Upper lobe of left lung (tissue), 6 donors: Measurements from ENCODE around the gene WBP1. TPM values are rescaled to one million over a fixed set of nuclear protein-coding genes. Genes with fewer than 3 reads are reported as not detected.
"Not testable (repeated sequence)": the region's sequence is repeated elsewhere in the genome, so short reads cannot be mapped to it uniquely, and the experiment has no call there.

Experiments
- ATAC-seq, 2 donors: fragments of 200-7000 bp; cut with Tn5 transposase; one replicate each; pipeline ENCODE4 v1.9.1; 2022; ENCODE audit warnings: mild to moderate bottlenecking in 2 of 2, moderate library complexity in 2 of 2; ENCODE audit not compliant: low FRiP score in 2 of 2
- DNase-seq, 2 donors: peaks; one replicate each; pipeline ENCODE4 v3.0.0-alpha.2; 2019 to 2020
- H3K27ac ChIP-seq, 4 donors: fragments of 200-600 bp; sonication (generic); one replicate each; pipeline ENCODE4 v1.5.1; 2016 to 2019
- H3K27me3 ChIP-seq, 4 donors: fragments of 200-600 bp; sonication (generic); one replicate each; pipeline ENCODE4 v1.5.1; 2017 to 2019
- H3K36me3 ChIP-seq, 4 donors: fragments of 200-600 bp; sonication (generic); one replicate each; pipeline ENCODE4 v1.5.1; 2016 to 2019
- H3K4me1 ChIP-seq, 4 donors: fragments of 200-600 bp; sonication (generic); one replicate each; pipeline ENCODE4 v1.5.1; 2018 to 2019
- H3K4me3 ChIP-seq, 4 donors: fragments of 200-600 bp; sonication (generic); one replicate each; pipeline ENCODE4 v1.5.1; 2017 to 2019; ENCODE audit warnings: mild to moderate bottlenecking in 2 of 4, moderate library complexity in 1 of 4
- H3K9me3 ChIP-seq, 4 donors: fragments of 200-600 bp; sonication (generic); one replicate each; pipeline ENCODE4 v1.5.1; 2018 to 2019
- CTCF ChIP-seq, 6 experiments: fragments of 450-650 bp in 4 of 6; fragments of 200-600 bp in 2 of 6; sonication (generic) in 2 of 6; IDR thresholded peaks; one replicate each; pipeline ENCODE4 v1.5.1; 2016 to 2019; ENCODE audit warnings: antibody characterized with exemption in 6 of 6
- EP300 ChIP-seq, 4 donors: sonication (generic); formaldehyde crosslinking; IDR thresholded peaks; one replicate each; pipeline ENCODE4 v1.5.1; 2017; ENCODE audit warnings: antibody characterized with exemption in 4 of 4, control low read depth in 2 of 4
- POLR2A ChIP-seq, 4 donors: fragments of 450-650 bp; IDR thresholded peaks; one replicate each; pipeline ENCODE4 v1.5.1; 2016 to 2017; ENCODE audit warnings: antibody characterized with exemption in 4 of 4, mild to moderate bottlenecking in 2 of 4
- POLR2AphosphoS5 ChIP-seq, 2 donors: sonication (generic); formaldehyde crosslinking; IDR thresholded peaks; one replicate each; pipeline ENCODE4 v1.5.1; 2017; ENCODE audit warnings: antibody characterized with exemption in 2 of 2
- WGBS, 2 donors: methylation state at CpG; one replicate each; pipeline ENCODE4 v1.1.5; 2017 to 2018; 5-methylcytosine and 5-hydroxymethylcytosine counted together
- total RNA-seq, 6 donors: library from RNA; depleted of rRNA in 4 of 6; stranded (reverse); fragments of >200 nt in 4 of 6; gene quantifications; one replicate each; pipeline versions ENCODE4 v1.1.0 to v1.2.1, GENCODE V29; 2016 to 2021
- donor health status: DM: no; HTN: no; CAD: no; lungs with moderate emphysema.
- donor health status: DM: no; HTN: yes; CAD: no; lungs with severe emphysema.

Gene WBP1
- total RNA-seq, 6 donors from 2014 or later: 34.7 to 109 (median 51.3) TPM

- H3K4me1 ChIP-seq: peaks cover 32 to 50% (median 34%) of the 10 kb centered on the region in 4 donors
- TF ChIP-seq EP300 (IDR thresholded peaks at IDR 0.05): no peak
- TF ChIP-seq CTCF (IDR thresholded peaks at IDR 0.05): peak in 1 of 6 experiments; percentile 10
- TF ChIP-seq POLR2A (IDR thresholded peaks at IDR 0.05): peak in 3 of 4 donors; percentile 71 to 92 (median 92)
- peak; percentile 81 to 89 for TF ChIP-seq POLR2AphosphoS5 (IDR thresholded peaks at IDR 0.05)
- H3K4me3 ChIP-seq: peak overlapping the region; percentile 66 to 87 (median 76)
- peaks cover 0 to 20% (median 11%) of the 10 kb centered on the region in 4 donors for H3K36me3 ChIP-seq
- ATAC-seq: peak; percentile 43 to 58
- WGBS, 2 donors: 0 to 1% methylated on average over 16 to 32 of the region's 46 CpGs
- no peaks in the 10 kb centered on the region for H3K9me3 ChIP-seq
- H3K27ac ChIP-seq: peak overlapping the region; percentile 94 to 99 (median 98)
- H3K27me3 ChIP-seq: no peaks in the 10 kb centered on the region
- DNase-seq: peak; percentile 77 to 93
Measured at GRCh38 chr2:74457549-74458131, 598 bp upstream of the WBP1 start.

DNA sequence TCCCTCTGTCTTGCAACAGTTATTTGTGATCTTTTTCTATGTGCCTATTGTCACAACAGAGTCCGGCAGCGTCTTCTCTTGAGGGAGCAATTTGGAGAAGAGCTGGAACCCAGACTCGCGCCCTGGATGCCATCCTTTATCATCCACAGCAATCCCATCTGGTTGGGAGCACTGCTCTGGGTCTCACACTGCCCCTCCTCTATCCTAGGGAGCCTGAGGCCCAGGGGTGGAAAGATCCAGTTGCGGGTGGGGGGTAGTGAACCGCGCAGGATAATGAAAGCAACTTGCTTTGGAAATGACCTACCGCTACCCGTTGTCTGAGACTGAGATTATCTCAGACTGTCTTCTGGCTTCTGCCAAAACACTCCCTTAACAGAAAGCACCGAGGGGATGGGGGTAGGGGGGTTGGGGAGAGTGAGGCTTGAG lies 713 bp downstream of the WBP1 start:
- WGBS, 2 donors: 0 to 8% methylated on average over 5 to 10 of the region's 10 CpGs
- Histone ChIP-seq H3K4me3 (peak overlapping the region; percentile 66 to 91 (median 80)), H3K27me3 (no peaks in the 10 kb centered on the region), H3K36me3 (peaks cover 0 to 26% (median 12%) of the 10 kb centered on the region in 4 donors), H3K9me3 (no peaks in the 10 kb centered on the region), H3K4me1 (peaks cover 35 to 53% (median 38%) of the 10 kb centered on the region in 4 donors), H3K27ac (peak overlapping the region; percentile 64 to 99 (median 88))
- no peak for DNase-seq
- ATAC-seq: no peak
- TF ChIP-seq POLR2AphosphoS5 (IDR thresholded peaks at IDR 0.05) (no peak), EP300 (IDR thresholded peaks at IDR 0.05) (no peak), POLR2A (IDR thresholded peaks at IDR 0.05) (no peak), CTCF (IDR thresholded peaks at IDR 0.05) (no peak)

- not testable (repeated sequence) for H3K27me3 ChIP-seq, DNase-seq, H3K9me3 ChIP-seq, ATAC-seq
- Histone ChIP-seq H3K4me1 (peaks cover 38 to 55% (median 41%) of the 10 kb centered on the region in 4 donors), H3K36me3 (peaks cover 0 to 26% (median 12%) of the 10 kb centered on the region in 4 donors), H3K27ac (peak overlapping the region in 1 of 4 donors; percentile 99), H3K4me3 (peak overlapping the region in 3 of 4 donors; percentile 66 to 87 (median 72))
- 81 to 91% methylated on average over 11 to 13 of the region's 13 CpGs for WGBS, 2 donors
Measured at GRCh38 chr2:74459503-74460118, 1.4 kb downstream of the WBP1 start.

- not testable (repeated sequence) for DNase-seq, H3K27ac ChIP-seq, H3K9me3 ChIP-seq, H3K27me3 ChIP-seq, ATAC-seq, H3K4me3 ChIP-seq
- H3K4me1 ChIP-seq: peaks cover 38 to 55% (median 41%) of the 10 kb centered on the region in 4 donors
- 86 to 91% methylated on average over 8 to 10 of the region's 10 CpGs for WGBS, 2 donors
- H3K36me3 ChIP-seq: peaks cover 0 to 26% (median 12%) of the 10 kb centered on the region in 4 donors
Measured at GRCh38 chr2:74460187-74460586, 1.9 kb downstream of the WBP1 start.

GRCh38 chr2:74461187-74462053 lies 3.2 kb downstream of the WBP1 start:
- Histone ChIP-seq H3K9me3 (no peaks in the 10 kb centered on the region), H3K4me1 (peaks cover 34 to 51% (median 36%) of the 10 kb centered on the region in 4 donors), H3K36me3 (peaks cover 0 to 26% (median 12%) of the 10 kb centered on the region in 4 donors), H3K27ac (no peak overlapping the region), H3K4me3 (no peak overlapping the region), H3K27me3 (no peaks in the 10 kb centered on the region)
- TF ChIP-seq POLR2AphosphoS5 (IDR thresholded peaks at IDR 0.05): no peak
- TF ChIP-seq CTCF (IDR thresholded peaks at IDR 0.05): peak in 1 of 6 experiments; percentile 6
- ATAC-seq: no peak
- 95 to 98% methylated on average over 17 of the region's 27 CpGs for WGBS, 2 donors
- DNase-seq: peak in 1 of 2 donors; percentile 70
